SU-DHL-6 (cell line): ENCODE data around the gene XPO6.

Source experiments
- EZH2phosphoT487 ChIP-seq: fragments of 200-600 bp; sonication (generic), shearing (Covaris generic); conservative IDR thresholded peaks from 2 replicates; pipeline ENCODE4 v1.6.1; 2018; ENCODE audit warnings: mild to moderate bottlenecking, antibody characterized with exemption, low read length, moderate library complexity, mixed read lengths
- TF ChIP-seq, protein P1 (sequence below): fragments of 200-600 bp; sonication (generic); IDR thresholded peaks from one replicate; pipeline ENCODE4 v1.5.1; 2017; ENCODE audit warnings: antibody characterized with exemption, mild to moderate bottlenecking, low read length, moderate library complexity; ENCODE audit not compliant: insufficient read depth, poor library complexity, severe bottlenecking

DNA sequence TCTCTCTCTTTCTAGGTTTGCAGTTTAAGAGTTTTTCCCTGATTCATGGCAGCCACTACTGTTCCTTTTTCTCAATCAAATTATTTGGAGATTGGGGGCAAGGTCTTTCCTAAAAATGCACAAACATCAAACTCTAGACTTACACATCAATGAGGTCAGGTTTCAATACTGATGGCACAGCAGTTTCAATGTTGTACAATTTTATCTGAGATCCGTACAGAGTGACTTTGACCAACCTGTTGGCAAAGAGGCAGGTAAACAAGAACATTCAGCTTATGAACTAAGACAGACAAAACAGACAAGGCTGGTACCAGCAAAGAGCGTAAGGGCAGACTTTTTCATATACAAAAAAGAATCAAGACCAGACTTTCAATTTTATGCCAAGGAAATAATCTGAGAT is 90.2 kb downstream of the XPO6 start:
- TF ChIP-seq, protein P1, sequence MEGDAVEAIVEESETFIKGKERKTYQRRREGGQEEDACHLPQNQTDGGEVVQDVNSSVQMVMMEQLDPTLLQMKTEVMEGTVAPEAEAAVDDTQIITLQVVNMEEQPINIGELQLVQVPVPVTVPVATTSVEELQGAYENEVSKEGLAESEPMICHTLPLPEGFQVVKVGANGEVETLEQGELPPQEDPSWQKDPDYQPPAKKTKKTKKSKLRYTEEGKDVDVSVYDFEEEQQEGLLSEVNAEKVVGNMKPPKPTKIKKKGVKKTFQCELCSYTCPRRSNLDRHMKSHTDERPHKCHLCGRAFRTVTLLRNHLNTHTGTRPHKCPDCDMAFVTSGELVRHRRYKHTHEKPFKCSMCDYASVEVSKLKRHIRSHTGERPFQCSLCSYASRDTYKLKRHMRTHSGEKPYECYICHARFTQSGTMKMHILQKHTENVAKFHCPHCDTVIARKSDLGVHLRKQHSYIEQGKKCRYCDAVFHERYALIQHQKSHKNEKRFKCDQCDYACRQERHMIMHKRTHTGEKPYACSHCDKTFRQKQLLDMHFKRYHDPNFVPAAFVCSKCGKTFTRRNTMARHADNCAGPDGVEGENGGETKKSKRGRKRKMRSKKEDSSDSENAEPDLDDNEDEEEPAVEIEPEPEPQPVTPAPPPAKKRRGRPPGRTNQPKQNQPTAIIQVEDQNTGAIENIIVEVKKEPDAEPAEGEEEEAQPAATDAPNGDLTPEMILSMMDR = no peak
- no peak for TF ChIP-seq EZH2phosphoT487
